ENCODE results near the gene GMPPB. TPM values are rescaled to one million over a fixed set of nuclear protein-coding genes. Genes with fewer than 3 reads are reported as not detected.

Gene GMPPB
- total RNA-seq, 1 donor from 2014 or later: 62.8 TPM

- intact Hi-C loops (cut with micrococcal nuclease): loop anchor here (1.0 to 10.0 kb wide), 16 partner anchors 15 to 957 kb away; partner anchors contain the start of genes AMIGO3, BSN, DAG1 and GPX1
These were observed 49.8 kb downstream of the GMPPB start, which contains the start of gene APEH for GRCh38 chr3:49673715-49674496. APEH (plus strand) TSS chr3:49674351; CDS start chr3:49674402, 51 bp downstream.

GRCh38 chr3:49673121-49673714 lies 50.5 kb downstream of the GMPPB start:
- intact Hi-C loops (cut with micrococcal nuclease): loop anchor here (5.0 to 10.0 kb wide), 6 partner anchors 316 to 956 kb away; partner anchors contain the start of genes GPX1, IP6K2, QRICH1 and RBM5

GRCh38 chr3:49671291-49672288 lies 52.2 kb downstream of the GMPPB start:
- intact Hi-C loops (cut with micrococcal nuclease): loop anchor here (1.0 to 10.0 kb wide), 9 partner anchors 68 to 954 kb away; partner anchors contain the start of genes GPX1, IP6K2, QRICH1 and RBM5

GRCh38 chr3:49670940-49671290 lies 52.8 kb downstream of the GMPPB start:
- intact Hi-C loops (cut with micrococcal nuclease): loop anchor here (1.0 to 10.0 kb wide), 9 partner anchors 68 to 954 kb away; partner anchors contain the start of genes GPX1, IP6K2, QRICH1 and RBM5

Other genes starting within 250 kb of the GMPPB start
- gene BSN, start 169.5 kb downstream of the GMPPB start, total RNA-seq: 0.10 and 0.12 TPM in 2 replicates
- gene APEH, start 49.6 kb downstream of the GMPPB start, total RNA-seq: 90.1 and 91.4 TPM in 2 replicates
- 9.3 and 10.9 TPM in 2 replicates for gene MST1, start 34.5 kb downstream of the GMPPB start, total RNA-seq
- gene RNF123, start 34.4 kb downstream of the GMPPB start, total RNA-seq: 57.9 and 60.0 TPM in 2 replicates
- 0.51 and 0.98 TPM in 2 replicates for gene AMIGO3, start 4.3 kb downstream of the GMPPB start, total RNA-seq
- gene IP6K1, start 62.6 kb upstream of the GMPPB start, total RNA-seq: 42.6 and 47.2 TPM in 2 replicates
- gene CDHR4, start 75.9 kb upstream of the GMPPB start, total RNA-seq: 0.20 and 0.22 TPM in 2 replicates
- 0.27 and 0.73 TPM in 2 replicates for gene INKA1, start 79.3 kb upstream of the GMPPB start, total RNA-seq
- 272 and 275 TPM in 2 replicates for gene UBA7, start 90.0 kb upstream of the GMPPB start, total RNA-seq
- 20.6 and 25.1 TPM in 2 replicates for gene TRAIP, start 132.6 kb upstream of the GMPPB start, total RNA-seq
- not detected in 2 replicates for gene CAMKV, start 146.0 kb upstream of the GMPPB start, total RNA-seq
- 3.7 and 4.8 TPM in 2 replicates for gene MST1R, start 179.9 kb upstream of the GMPPB start, total RNA-seq
- gene MON1A, start 205.9 kb upstream of the GMPPB start, total RNA-seq: 13.7 and 15.3 TPM in 2 replicates
- gene RBM6, start 216.2 kb upstream of the GMPPB start, total RNA-seq: 112 and 114 TPM in 2 replicates

Measured in T-helper 1 cell treated with Interleukin-12 subunit alpha and Interleukin-12 subunit beta and Interleukin-4 antibody, amounts not matched to agents 30 ng/mL and 1 ng/mL, for 36 hours (primary cell).